ENCODE data around the gene RTL10. TPM values are rescaled to one million over a fixed set of nuclear protein-coding genes. Genes with fewer than 3 reads are reported as not detected.

Gene RTL10
- total RNA-seq, 1 donor from 2014 or later = 10.9 TPM

DNA sequence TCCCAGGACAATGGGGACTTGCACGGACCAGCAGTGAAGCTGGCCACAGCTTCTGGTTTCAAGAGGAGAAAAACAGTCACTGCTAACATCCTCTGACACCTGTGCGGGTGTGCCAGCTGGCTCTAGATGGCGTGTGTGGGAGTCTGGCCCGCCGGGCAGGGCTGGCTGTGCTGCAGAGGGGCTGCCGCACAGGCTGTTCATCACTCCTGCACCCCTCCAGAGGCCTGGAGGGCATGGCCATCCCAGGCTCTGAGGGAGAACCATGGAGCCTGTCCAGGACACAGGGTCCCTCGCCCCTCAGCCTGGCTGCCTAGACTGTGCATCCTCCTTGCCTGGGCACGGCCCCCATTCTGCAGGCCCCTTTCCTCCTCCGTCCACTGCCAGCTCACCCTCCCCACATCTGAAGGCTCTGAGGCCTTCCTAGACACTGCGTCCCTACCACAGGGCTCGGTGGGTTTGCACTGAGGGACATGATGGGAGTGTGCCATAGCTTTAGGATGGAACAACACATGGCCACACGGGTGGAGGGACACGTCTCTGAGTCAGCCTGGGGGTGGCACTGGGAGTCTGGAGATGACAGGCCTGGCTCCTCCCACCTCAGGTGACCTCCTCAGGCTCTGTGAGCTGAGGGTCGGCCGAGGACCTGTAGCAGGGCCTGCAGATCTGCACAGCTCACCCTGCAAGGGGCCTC, 42.1 kb upstream of the RTL10 start:
- TF ChIP-seq, protein P1, sequence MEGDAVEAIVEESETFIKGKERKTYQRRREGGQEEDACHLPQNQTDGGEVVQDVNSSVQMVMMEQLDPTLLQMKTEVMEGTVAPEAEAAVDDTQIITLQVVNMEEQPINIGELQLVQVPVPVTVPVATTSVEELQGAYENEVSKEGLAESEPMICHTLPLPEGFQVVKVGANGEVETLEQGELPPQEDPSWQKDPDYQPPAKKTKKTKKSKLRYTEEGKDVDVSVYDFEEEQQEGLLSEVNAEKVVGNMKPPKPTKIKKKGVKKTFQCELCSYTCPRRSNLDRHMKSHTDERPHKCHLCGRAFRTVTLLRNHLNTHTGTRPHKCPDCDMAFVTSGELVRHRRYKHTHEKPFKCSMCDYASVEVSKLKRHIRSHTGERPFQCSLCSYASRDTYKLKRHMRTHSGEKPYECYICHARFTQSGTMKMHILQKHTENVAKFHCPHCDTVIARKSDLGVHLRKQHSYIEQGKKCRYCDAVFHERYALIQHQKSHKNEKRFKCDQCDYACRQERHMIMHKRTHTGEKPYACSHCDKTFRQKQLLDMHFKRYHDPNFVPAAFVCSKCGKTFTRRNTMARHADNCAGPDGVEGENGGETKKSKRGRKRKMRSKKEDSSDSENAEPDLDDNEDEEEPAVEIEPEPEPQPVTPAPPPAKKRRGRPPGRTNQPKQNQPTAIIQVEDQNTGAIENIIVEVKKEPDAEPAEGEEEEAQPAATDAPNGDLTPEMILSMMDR (IDR thresholded peaks at IDR 0.05; ENCODE audit: insufficient read depth, low read length, poor library complexity, severe bottlenecking) = no peak
- no peaks in the 10 kb centered on the region for H3K27me3 ChIP-seq (ENCODE audit: control insufficient read depth, insufficient read depth, low read length)
- H3K36me3 ChIP-seq (ENCODE audit: control insufficient read depth, insufficient read depth, low read length) = no peaks in the 10 kb centered on the region
- no peak overlapping the region for H3K4me3 ChIP-seq (ENCODE audit: low read depth, low read length)
- DNase-seq (ENCODE audit: low read depth) = no peak

DNA sequence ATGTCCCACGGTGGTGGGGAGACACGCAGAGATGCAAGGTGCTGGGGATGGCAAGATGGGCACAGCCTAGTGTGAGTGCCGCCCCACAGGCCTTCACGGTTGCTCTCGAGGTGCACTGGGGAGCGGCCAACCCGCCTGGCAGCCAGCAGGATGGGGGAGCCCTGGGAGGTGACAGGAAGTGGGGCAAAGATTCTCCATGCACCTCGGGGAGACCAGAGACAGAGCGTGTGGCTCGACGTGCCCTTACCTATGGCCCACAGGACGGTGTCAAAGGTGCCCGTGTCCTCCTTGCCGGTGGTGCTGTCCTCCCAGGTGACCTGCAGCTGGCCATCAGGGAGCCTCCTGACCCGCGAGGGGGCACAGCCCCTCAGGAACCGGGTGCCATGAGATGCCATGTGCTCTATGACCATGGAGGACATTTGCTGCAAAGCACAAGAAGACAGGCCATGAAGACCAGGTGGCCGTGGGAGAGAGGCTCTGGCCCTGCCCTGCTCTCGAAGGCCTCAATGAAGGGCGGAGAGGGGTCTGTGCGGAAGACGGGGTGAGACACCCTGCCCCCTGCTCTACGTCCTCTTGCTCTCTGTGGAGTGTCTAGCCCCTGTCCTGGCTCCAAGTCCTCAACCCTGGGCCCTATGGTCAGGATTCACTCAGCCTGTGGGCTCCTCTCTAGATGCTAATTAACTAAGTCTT, 40.6 kb upstream of the RTL10 start:
- no peak for DNase-seq (ENCODE audit: low read depth)
- no peaks in the 10 kb centered on the region for H3K27me3 ChIP-seq (ENCODE audit: control insufficient read depth, insufficient read depth, low read length)
- no peak overlapping the region for H3K4me3 ChIP-seq (ENCODE audit: low read depth, low read length)
- TF ChIP-seq, protein P1 (IDR thresholded peaks at IDR 0.05; ENCODE audit: insufficient read depth, low read length, poor library complexity, severe bottlenecking) = no peak
- no peaks in the 10 kb centered on the region for H3K36me3 ChIP-seq (ENCODE audit: control insufficient read depth, insufficient read depth, low read length)

DNA sequence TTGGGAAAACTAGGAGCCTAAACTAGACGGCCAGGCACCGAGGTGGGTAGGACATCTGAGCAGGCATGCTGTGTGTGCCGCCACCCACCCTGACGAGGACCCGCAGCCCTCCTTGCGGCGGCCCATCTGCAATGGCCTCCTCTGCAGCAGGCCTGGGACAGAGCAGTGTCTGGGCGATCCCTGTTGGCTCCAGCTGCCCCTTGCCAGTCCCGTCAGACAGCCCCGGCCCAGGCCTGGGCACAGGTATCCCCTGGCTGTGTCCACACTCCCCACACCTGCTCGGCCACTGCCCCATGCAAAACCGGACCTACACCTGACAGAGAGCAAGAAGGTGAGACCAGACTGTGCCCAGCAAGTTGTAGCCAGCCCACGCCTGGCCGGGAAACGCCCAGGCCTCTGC, 38.7 kb upstream of the RTL10 start:
- TF ChIP-seq, protein P1 (IDR thresholded peaks at IDR 0.05; ENCODE audit: insufficient read depth, low read length, poor library complexity, severe bottlenecking) = no peak
- Histone ChIP-seq H3K4me3 (ENCODE audit: low read depth, low read length) (no peak overlapping the region), H3K27me3 (ENCODE audit: control insufficient read depth, insufficient read depth, low read length) (no peaks in the 10 kb centered on the region), H3K36me3 (ENCODE audit: control insufficient read depth, insufficient read depth, low read length) (no peaks in the 10 kb centered on the region)
- no peak for DNase-seq (ENCODE audit: low read depth)

DNA sequence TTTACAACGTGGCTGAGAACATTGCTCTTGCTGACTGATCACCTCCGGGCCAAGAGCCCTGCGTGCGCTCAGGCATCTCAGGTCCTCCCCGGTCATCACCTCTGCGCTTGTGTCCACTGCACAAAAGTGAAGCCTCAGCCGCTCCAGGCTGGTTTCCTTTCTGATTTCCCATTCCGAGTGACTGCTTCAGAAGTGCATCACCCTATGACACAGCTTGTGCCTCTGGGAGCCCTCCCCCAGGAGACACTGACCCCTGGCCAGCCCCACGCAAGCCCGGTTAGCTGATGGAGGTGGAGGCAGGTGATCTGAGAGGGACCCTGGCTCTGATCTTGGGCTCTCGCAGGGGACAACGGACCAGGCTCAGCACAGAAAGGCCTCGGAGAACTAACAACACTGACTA, 38.3 kb upstream of the RTL10 start:
- TF ChIP-seq, protein P1 (IDR thresholded peaks at IDR 0.05; ENCODE audit: insufficient read depth, low read length, poor library complexity, severe bottlenecking) = no peak
- Histone ChIP-seq H3K27me3 (ENCODE audit: control insufficient read depth, insufficient read depth, low read length) (no peaks in the 10 kb centered on the region), H3K36me3 (ENCODE audit: control insufficient read depth, insufficient read depth, low read length) (no peaks in the 10 kb centered on the region), H3K4me3 (ENCODE audit: low read depth, low read length) (no peak overlapping the region)
- no peak for DNase-seq (ENCODE audit: low read depth)

DNA sequence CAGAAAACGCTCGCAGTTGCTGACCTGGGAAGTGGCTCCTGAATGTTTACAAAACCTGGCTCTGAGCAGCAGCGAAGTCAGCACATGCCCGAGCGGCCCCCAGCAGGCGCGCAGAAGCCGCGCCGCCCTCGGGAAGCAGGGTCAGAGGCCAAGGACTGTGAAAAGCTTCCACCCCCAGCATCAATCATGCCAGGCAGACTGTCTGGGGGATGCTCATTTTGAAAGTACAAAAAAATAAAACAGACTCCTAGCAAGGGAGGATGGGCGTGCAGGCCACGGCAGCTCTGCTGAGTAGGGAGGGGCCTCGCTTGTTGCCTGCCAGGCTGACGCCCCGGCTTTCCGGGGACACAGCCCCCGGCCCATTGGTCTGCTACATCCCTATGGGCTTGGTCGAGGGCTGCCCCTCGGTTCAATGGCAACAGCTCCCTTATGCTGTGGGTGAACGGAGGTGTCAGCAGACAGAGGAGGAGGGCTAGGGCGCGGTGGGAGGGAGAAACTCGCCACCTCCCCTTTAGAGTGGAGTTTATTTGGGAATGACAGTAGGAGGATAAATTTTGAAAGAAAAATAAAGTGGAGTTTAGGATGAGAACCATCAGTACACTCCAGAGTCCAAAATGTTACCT, 37.7 kb upstream of the RTL10 start:
- Histone ChIP-seq H3K4me3 (ENCODE audit: low read depth, low read length) (no peak overlapping the region), H3K27me3 (ENCODE audit: control insufficient read depth, insufficient read depth, low read length) (no peaks in the 10 kb centered on the region), H3K36me3 (ENCODE audit: control insufficient read depth, insufficient read depth, low read length) (no peaks in the 10 kb centered on the region)
- no peak for DNase-seq (ENCODE audit: low read depth)
- TF ChIP-seq, protein P1 (IDR thresholded peaks at IDR 0.05; ENCODE audit: insufficient read depth, low read length, poor library complexity, severe bottlenecking) = no peak

Measured in kidney epithelial cell (primary cell).